Right lung (tissue), 5 donors: ENCODE measurements around the gene ITPA. TPM values are rescaled to one million over a fixed set of nuclear protein-coding genes. Genes with fewer than 3 reads are reported as not detected.
"Not testable (repeated sequence)": the region's sequence is repeated elsewhere in the genome, so short reads cannot be mapped to it uniquely, and the experiment has no call there.

Source experiments
- DNase-seq, 2 donors: peaks; one replicate each; pipeline ENCODE4 v3.0.0-alpha.2; 2013
- polyA plus RNA-seq, 5 donors: library from polyadenylated mRNA; unstranded; fragments of 120-200 nt; gene quantifications; one replicate each; pipeline versions ENCODE4 v1.2.1 to v1.2.3, GENCODE V29; 2013; ENCODE audit warnings: inconsistent platforms in 1 of 5, low replicate concordance in 1 of 5; ENCODE audit not compliant: insufficient read length in 5 of 5, insufficient read depth in 1 of 5

Gene ITPA
- polyA plus RNA-seq, 5 donors, result 33.9 to 71.5 (median 50.4) TPM

DNA sequence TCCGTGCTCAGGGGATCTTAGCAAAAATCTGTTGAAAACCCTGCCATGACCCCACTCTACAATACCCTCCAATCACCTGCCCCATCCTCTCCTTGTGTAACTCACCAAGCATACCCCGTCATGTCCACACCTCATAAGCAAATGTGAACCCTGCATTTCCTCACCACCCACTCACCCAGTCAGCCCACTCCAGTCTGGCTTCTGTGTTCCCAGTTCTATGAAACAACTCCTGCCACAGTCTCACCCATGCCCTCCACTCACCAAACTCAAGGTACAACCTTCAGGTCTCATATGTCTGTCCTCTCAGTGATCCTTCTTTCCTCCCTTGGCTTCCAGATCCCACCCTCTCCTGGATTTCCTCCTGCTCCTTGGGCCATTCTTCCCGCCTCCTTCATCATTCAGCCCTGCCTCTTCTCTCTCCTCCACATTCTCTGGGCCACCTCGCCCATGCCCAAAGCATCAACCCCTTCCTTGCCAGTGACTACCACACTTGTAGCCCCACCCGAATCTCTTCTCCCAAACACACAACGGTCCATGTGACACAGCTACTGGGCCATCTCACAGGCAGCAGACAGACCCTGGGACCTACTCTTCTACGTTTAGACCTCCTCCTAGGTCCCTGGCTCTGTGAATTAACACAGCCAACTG is 13.6 kb upstream of the ITPA start:
- no peak for DNase-seq

DNA sequence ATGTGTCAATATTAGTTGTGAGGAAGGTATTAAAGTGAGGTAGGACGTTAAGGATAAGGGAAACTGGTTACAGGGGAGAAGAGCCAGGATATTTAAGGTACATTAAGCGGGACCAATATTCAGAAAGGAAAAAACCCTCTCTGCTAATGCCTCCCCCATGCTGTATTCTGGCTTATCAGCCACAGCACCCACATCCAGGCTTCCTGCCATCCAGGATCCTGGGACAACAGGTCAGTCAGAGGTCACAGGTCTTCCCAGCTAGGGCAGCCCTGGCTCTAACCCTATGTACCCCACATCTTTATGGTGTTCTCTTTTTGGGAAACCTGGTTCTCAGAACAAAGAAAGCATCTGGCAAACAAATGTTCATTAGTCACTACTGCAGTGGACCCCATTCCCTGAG is 10.1 kb upstream of the ITPA start:
- DNase-seq, result no peak

DNA sequence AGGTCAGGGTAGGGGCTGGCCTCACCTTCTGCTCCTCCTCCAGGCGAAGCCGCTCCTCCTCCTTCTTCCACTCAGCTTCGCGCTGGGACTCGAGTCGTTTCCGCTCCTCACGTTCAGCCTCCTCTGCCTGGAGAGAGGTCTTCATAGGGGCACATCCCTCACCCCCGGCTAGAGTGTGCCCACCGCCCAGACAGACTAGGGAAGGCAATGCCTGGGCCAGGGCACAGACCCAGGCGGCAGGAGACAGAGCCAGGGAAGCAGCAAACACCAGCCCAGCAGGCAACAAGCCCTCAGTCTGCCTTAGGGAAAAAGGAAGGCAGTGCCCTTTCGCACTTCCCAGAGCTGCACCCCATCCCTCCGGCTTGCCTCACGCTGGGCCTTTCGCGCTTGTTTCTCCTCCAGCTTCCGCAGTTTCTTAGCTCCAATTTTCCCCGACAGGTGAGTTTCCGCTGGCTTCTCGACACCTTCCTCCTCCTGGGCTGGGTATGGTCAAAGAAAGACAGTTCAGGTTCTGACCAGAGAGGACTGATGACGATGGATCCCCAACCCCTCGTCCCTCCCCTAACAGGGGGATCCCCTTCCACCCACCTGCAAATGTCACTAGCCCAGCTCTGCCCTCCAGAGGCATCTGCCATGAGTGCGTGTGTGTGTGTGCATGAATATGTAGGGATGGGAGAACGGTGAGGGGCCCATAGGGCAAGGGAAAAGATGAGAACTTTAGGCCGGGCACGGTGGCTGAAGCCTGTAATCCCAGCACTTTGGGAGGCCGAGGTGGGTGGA is 9.1 kb upstream of the ITPA start:
- DNase-seq, result no peak

DNA sequence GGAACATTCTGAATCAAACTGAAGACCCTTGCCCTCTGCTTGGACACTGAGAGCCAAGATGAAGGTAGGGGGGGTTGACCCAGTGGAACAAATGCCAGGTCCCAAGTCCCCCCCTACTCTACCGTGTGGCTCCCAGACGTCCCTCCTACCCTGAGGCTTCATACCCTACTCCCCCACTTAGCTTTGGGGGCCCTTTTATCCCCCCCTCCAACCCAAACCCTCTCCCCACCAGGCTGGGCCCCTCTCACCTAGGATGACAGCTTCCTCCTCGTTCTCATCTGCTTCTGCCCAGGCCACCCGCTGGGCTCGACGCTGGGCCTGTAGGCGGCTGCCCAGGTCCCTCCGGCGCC is 6.4 kb upstream of the ITPA start:
- DNase-seq, result no peak

DNA sequence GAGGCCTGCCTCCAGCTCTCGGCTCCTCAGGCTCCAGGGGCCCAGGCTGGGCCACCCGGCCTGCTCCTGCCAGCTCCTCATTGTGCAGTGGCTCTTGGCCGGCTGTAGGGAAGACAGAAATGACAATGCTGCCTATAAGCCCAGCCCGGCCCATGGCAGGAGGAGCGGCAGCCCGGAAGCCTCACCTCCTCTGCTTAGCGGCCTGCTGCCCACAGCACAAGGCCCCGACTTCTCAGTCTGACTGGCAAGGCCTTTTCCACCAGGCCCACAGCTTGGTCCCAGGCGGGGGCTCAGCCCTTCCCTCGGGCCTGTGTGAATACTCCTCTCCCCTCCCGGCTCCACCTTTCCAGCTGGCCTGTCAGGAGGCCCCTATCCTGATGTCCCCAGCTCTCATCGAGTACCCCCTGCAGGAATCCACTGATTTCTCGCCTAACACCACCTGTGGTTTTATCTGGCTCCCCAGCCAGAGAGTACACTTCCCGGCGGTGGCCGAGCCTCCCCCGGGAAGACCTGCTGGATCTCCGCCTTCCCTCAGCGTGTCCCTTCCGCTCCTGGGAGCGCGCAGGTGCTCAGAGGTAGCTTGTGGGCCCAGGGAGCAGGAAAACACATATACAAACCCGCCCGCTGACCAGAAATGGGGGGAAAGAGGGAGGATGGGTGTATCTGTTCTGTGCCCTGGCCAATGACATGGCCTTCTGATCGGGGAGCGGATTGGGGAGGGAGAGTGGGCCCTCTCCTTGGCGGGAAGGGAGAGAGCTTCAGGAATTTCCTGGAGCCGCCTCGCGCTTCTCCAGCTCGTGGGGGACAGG is 5.8 kb upstream of the ITPA start:
- no peak for DNase-seq

DNA sequence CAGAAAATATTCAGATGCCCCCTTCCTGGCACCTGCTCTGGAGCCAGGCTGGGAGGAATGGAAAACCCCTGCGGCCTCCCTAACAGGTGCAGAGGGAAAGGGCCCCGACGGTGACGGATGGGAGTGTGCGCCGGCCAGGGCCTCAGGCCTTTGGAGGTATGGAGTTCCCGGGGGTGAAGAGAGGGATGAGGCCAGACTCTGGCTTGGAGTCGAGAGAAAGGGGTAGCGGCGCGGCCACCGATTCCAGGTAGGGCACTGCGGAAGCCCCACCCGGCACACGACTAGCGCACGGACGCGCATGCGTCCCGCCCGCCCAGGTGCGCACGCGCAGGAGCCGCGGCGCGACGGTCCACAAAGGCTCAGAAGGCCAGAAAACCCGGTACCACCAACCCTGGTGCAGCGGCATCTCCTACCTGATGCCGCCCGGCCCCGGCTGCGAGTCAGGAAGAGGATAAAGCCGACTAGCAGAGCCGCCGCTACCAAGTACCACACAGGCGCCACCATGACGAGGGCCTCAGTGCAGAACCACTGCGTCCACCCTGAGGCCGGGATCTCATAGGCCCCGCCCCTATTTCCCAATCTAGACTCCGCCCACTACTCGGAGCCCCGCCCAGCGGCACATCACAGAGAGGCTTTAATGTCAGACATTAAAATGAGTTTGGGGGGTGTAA is 5.0 kb upstream of the ITPA start, which contains the start of gene DDRGK1:
Gene DDRGK1, minus strand, starts transcription at position 559 of the 671 bp plus-strand sequence. Its CDS starts 55 bp downstream, at position 504.
- peak; percentile 86 to 87 for DNase-seq

DNA sequence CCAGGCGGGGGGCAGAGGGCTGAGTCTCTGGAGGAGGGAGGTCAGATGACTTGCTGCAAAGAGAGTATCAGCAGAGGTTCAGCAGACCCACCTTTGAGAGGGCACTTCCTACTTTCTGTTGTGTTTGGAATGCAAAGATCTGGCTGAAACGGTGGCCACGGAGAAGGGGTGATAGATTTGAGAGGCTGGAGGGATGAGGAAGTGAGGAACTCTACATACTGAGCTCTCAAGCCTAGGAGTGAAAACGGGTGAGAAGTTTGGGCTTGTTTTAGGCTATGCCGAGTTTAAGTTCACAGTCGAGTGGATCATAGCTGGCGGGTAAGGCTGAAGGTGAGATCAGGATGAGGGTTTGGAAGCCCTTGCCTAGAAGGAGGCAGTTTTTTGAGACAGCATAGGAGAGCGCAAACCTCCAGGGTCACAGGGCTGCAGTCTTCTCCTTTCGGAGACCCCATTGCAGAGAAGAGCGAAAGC is 477 bp upstream of the ITPA start:
- DNase-seq, result no peak

DNA sequence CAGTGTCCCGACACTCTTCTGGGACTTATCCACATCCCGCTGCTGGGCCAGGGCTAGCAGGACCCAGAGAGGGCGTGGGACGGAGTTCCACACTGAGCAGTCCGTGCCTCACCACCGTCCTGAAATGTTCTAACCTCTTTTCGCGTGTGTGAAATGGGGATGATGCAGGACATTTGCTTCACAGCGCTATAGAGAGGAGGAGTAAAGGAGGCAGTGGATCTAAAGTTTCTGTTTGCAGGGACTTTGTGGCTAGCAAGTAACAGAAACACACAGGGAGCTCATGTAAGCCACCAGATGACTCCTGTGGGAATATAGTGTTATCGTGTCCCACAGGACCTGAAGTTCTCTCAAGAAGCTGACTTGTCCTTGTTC is 634 bp downstream of the ITPA start:
- DNase-seq, result no peak

DNA sequence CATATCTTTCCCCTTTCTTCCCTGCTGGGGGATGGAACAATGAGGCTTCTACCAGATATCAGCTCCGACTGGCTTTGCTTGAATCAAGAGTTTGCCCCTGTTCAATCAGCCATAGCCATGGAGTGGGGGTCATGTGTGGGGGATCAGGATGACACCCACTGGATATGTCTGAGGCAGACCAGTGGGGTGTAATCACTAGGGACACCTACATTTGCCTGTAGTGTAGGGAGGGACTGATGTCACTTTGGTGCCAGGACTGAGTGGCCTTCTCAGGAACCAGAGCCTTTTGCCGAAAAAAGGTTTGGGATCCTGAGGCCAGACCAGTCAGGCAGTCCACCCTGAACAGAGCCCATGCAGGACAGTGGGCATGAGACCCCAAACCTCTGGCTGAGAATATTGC is 1.0 kb downstream of the ITPA start:
- no peak for DNase-seq

DNA sequence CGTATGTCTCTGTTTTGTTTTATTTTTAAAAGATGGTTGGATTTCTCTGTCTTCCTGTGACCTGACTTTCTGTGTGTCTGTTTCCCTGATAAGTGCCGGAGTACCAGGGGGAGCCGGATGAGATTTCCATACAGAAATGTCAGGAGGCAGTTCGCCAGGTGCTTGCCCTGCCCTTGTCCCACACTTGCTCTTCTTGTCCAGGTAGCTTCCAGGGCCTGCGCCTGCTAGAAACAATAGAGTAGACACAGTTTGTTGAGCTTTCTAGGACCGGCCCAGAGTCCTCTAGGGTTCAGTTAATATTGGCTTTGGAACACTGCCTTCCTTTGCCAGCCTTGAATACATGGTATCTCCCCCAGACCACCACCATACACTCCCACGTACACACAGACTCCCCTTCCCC is 3.9 kb downstream of the ITPA start:
- DNase-seq, result no peak

DNA sequence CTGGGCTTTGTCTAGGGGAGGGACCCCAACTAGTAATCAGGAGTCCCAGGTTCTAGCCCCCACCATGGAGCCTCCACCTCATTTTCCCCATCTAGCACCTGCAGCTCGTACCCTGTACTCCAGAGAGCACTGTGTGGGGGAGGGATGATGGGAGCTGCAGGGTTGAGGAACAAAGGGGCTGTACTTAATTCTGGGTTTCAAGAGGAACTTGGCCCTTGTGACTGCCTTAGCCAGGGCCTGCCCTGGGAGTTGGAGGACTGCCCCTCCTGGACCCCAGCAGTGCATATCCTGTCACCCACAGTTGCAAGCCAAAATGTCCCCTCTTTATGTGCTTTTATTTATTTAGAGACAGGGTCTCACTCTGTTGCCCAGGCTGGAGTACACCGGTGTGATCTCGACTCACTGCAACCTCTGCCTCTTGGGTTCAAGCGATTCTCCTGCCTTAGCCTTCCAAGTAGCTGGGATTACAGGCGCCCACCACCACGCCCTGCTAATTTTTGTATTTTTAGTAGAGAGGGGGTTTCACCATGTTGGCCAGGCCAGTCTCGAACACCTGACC is 6.1 kb downstream of the ITPA start:
- not testable (repeated sequence) for DNase-seq

DNA sequence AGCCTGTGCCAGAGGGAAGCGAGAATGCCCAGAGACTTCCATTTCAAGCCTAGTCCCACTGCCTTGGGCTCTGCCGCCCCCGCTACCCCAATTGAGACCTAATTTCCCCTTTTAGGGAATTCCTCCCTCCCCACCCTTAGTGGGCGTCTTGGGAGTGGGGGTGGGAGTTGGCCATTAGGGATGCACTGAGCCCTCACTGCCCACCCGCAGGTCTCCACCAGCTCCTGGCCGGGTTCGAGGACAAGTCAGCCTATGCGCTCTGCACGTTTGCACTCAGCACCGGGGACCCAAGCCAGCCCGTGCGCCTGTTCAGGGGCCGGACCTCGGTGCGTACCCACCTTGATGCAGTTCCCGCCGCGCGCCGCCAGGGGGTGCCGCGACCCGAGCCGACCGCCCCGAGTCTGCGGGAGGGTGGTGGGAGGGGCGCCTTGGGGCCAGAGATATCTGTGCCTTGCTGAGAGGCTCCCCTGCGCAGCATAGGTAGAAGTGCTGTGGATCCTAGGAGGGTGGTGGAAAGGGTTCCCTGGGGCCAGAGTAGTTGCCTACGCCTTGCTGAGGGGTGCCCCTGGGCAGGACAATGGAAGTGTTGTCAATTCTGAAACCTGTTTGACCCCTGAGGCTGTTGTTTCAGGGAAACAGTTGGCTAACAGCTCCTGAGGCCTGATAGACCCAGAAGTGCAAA is 9.2 kb downstream of the ITPA start:
- DNase-seq, result no peak

DNA sequence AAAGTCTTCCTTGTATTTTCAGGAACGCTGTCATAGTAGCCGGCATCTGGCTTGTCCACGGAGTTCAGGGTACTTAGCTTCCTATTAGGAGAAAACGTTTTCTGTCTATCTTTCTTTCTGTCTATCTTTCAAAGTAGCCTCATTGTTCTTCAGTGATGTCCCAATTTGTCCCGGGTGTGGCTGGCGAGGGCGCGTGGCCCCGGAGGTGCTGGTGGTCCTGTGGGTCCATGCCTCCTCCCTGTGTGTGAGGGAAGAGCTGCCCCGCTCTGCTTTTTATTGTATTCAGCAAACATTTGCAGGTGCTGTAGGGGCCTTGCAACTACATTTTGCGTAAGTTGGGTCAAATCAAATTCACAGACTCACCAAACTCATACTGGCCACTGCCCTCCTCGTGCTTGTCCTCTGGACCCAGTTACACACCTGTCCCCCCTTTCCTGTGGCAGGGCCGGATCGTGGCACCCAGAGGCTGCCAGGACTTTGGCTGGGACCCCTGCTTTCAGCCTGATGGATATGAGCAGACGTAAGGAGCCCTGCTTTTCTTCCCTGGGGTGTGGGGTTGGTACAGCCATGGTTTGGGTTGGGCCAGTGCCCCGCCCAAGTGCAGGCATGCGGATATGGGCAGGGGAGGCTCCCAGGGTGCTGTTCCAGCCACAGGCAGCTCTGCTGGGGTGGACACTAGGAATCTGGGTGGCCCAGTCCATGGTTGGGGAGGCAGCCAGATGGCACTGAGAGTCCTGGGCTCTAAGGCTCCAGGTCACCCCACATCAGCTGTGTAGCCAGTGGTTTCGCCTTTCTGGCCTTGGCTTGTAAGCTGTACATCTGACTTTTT is 12.3 kb downstream of the ITPA start:
- DNase-seq, result no peak

DNA sequence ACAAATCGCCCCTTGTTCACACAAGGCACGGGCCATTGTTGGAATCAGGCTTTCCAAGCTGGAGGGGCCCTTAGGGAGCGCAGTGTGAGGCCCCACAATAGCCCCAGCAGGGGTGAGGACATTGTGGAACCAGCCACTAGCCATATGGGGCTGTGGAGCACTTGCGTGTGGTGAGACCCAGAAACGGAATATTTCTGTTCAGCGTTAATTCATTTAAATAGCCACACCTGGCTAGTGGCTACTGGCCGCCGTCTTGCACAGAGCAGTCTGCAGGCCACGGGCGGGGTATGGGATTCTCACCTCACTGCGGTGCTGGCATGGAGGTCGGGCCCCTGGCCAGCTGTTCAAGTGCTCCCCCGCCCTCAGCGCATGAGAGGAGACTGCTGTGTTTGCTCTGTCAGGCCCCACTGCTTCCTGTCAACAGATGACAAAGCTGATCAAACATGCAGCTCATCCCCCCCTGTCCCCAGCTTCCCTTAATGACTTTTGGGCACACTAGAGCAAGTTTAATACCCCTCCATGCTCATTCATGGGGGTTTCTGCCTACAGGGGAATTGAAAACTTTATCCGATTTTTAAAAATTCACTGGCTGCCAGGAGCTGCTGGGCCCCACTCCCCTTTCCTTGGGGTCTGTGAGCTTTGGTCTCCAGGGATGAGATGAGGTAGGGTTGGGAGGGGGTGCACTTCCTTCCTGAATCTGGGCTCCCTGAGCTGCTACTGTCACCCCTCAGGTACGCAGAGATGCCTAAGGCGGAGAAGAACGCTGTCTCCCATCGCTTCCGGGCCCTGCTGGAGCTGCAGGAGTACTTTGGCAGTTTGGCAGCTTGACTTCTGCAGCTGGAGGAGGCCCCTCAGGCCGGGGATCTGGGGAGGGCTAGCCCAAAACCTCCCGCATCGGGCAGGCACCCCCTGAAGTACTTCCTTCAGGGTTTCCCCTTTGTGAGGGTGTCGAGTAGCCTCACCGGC is 13.6 kb downstream of the ITPA start:
- no peak for DNase-seq

DNA sequence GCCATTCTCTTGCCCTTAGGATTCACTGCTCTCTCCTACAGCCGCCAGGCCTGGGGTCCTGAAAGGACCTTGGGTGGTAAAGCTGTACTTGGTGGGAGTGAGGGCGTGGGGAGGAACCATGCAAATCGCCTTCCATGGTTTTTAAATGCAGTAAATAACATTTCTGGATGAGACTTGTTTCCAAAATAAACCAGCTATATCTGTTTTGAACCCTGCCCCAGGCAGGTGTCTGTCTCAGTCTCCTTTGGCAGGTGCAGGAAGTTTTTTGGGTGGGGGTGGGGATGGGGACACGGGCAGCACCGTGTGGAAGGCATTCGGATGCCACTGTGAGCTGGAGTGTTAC is 14.3 kb downstream of the ITPA start:
- no peak for DNase-seq

DNA sequence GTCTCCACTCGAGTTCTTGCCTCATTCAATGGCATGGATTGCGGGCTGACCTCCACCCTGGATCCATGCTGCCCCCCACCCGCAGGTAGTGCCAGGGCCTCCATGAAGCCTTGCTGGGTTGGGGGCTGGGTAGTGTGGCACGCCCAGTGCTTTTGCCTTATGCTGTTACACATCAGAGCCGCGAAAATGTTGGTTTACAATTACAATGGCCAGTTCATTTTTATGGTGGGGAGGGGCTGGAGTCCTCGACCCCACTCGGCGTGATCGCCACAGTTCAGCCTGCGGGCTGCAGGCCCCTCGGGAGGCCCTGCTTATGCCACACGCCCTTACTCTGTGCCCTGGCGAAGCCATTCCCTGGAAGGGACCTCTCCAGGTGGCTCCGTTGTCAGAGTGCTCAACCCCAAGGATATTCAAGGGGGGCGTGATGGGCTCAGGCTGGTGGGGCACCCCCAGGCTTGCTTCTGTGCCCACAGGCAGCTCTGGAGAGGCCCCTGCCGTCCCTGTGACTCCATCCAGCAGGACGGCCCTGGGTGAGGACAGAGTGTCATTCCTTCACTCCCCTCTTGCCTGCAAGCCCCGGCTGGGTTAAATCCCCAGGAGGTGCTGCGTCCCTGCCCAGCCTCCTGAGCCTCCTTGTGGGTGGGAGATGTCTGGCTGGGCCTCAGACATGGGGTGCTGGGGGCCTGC is 14.8 kb downstream of the ITPA start:
- no peak for DNase-seq

DNA sequence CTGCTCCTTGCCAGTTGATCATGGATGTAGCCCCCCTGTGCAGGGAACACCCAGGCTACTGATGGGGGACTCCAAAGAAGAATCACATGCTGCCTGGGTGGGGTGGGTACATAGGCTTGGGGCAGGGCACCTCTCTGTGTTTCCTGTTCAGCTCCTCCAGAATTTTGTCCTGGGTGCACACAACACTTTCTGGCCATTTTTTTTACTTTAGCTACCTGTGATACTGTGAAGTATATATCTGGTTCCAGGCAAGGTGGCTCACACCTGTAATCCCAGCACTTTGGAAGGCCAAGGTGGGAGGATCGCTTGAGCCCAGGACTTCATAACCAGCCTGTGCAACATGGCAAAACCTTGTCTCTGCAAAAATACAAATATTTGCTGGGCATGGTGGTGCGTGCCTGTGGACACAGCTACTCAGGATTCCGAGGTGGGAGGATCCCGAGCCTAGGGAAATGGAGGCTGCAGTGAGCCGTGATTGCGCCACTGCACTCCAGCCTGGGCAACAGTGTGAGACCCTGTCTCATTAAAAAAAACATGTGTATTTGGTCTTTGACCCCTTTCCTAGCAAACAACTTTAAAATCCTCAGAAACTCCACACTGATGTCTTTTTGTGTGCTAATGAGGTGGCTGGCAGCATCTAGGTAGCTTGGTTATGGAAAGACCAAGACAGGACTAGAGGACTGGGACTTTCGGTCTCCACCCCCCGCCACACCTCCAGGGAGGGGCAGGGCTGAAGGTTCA is 15.6 kb downstream of the ITPA start:
- DNase-seq, result no peak

DNA sequence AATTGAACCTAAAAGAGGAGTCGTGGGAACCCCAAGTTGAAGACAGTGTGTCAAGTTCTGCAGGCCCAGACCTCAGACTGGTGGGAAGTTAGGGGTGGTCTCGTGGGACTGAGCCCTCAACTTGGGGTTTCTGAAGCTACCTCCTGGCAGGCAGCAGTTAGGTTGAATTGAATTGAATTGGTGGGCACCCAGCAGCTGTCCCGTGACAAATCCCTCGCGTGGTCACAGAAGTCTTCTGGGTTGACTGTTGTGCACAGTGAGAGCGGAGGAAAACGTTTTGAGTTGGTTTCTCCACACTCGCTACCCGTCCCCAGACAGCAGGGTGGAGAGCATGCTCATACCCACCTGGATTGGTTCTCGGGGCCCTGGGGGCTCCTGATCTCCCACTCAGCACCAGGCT is 16.8 kb downstream of the ITPA start:
- no peak for DNase-seq
